A673 (cell line): Measurements from ENCODE around the gene HNRNPM. TPM values are rescaled to one million over a fixed set of nuclear protein-coding genes. Genes with fewer than 3 reads are reported as not detected.

ENCODE experiments used
- BruUV-seq: library from RNA; stranded (reverse); fragments of 400-500 nt; replicated peaks from 2 replicates; lab custom pipeline; 2021; lab: Mats Ljungman, UMichigan
- CTCF ChIA-PET: fragments of 300-600 bp; sonication (Branson Sonifier 250); formaldehyde crosslinking; loops from one replicate; lab custom pipeline; 2022; ENCODE audit warnings: antibody characterized with exemption; lab: Charles Lee
- POLR2A ChIA-PET: fragments of 300-600 bp; sonication (Branson Sonifier 250); formaldehyde crosslinking; loops from one replicate; lab custom pipeline; 2022; ENCODE audit warnings: antibody characterized with exemption; ENCODE audit not compliant: low non-redundant PET; lab: Charles Lee
- DNase-seq: peaks from one replicate; pipeline ENCODE4 v3.0.0-alpha.2; 2015; ENCODE audit warnings: low spot score
- H3K27ac ChIP-seq: fragments of 200-600 bp; sonication (generic); 2 replicates; pipeline ENCODE4 v1.5.1; 2016; ENCODE audit warnings: mixed run types, low read depth, mild to moderate bottlenecking, mixed read lengths, antibody characterized with exemption, low read length; ENCODE audit not compliant: poor library complexity, severe bottlenecking
- H3K27me3 ChIP-seq: fragments of 200-600 bp; sonication (generic); replicated peaks from 2 replicates; pipeline ENCODE4 v1.6.1; 2017; ENCODE audit warnings: mixed run types, low read depth, mild to moderate bottlenecking, mixed read lengths, antibody characterized with exemption, low read length; ENCODE audit not compliant: insufficient read depth, poor library complexity
- H3K36me3 ChIP-seq: fragments of 200-600 bp; sonication (generic); 2 replicates; pipeline ENCODE4 v1.6.1; 2016; ENCODE audit warnings: mixed run types, mild to moderate bottlenecking, mixed read lengths, antibody characterized with exemption, low read length; ENCODE audit not compliant: insufficient read depth, poor library complexity, severe bottlenecking
- H3K4me1 ChIP-seq: fragments of 200-600 bp; sonication (generic); 2 replicates; pipeline ENCODE4 v1.6.1; 2017; ENCODE audit warnings: mixed run types, mild to moderate bottlenecking, mixed read lengths, antibody characterized with exemption, low read length; ENCODE audit not compliant: insufficient read depth, poor library complexity, severe bottlenecking
- H3K4me3 ChIP-seq: fragments of 200-600 bp; sonication (generic); 2 replicates; pipeline ENCODE4 v1.5.1; 2016; ENCODE audit warnings: low read depth, mixed run types, mild to moderate bottlenecking, mixed read lengths, low read length; ENCODE audit not compliant: poor library complexity, severe bottlenecking
- H3K9me3 ChIP-seq: fragments of 200-600 bp; sonication (generic); 2 replicates; pipeline ENCODE4 v1.6.1; 2016; ENCODE audit warnings: mixed run types, low read depth, mild to moderate bottlenecking, mixed read lengths, antibody characterized with exemption, low read length; ENCODE audit not compliant: poor library complexity, severe bottlenecking
- EZH2 ChIP-seq: fragments of 200-600 bp; sonication (generic); IDR thresholded peaks from 2 replicates; pipeline ENCODE4 v1.6.1; 2017; ENCODE audit warnings: borderline replicate concordance, low read depth, mild to moderate bottlenecking, mixed read lengths, antibody characterized with exemption, low read length; ENCODE audit not compliant: poor library complexity, severe bottlenecking
- intact Hi-C: fragments of 100-400 bp; cut with micrococcal nuclease; formaldehyde crosslinking; loops from one replicate; pipeline ENCODE4 v1.10.0; 2022; ENCODE audit not compliant: unreplicated experiment
- total RNA-seq: library from RNA; stranded (reverse); gene quantifications from 2 replicates; pipeline ENCODE4 v1.2.3, GENCODE V29; 2021
- TF ChIP-seq, protein P1 (sequence below): fragments of 300-800, 200-600 bp; sonication (generic); conservative IDR thresholded peaks from 2 replicates; pipeline ENCODE4 v1.5.1; 2017; ENCODE audit warnings: low read depth, mild to moderate bottlenecking, antibody characterized with exemption, low read length, moderate library complexity, mixed read lengths

Gene HNRNPM
- total RNA-seq, 1 experiment from 2014 or later: 436 TPM

DNA sequence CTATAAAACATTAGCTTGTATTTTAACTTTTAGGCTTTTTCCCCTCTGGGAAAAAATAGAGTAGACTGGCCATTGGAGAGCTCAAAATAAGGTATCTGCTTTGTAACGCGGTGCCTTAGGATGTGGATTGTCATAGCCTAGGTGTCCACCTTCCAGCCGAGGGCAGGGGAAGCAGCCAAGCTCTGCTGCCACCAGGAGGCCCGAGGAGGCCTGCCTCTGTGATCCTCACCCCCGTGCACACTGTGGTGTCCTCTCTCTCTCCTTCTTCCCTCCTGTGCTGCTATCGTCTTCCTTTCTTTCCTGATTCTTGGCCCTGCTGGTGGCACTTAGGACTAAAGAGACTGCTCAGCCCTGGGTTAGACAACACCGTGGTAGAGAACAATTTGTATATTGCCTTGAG lies 11.3 kb downstream of the HNRNPM start:
- TF ChIP-seq EZH2: no peak
- TF ChIP-seq, protein P1, sequence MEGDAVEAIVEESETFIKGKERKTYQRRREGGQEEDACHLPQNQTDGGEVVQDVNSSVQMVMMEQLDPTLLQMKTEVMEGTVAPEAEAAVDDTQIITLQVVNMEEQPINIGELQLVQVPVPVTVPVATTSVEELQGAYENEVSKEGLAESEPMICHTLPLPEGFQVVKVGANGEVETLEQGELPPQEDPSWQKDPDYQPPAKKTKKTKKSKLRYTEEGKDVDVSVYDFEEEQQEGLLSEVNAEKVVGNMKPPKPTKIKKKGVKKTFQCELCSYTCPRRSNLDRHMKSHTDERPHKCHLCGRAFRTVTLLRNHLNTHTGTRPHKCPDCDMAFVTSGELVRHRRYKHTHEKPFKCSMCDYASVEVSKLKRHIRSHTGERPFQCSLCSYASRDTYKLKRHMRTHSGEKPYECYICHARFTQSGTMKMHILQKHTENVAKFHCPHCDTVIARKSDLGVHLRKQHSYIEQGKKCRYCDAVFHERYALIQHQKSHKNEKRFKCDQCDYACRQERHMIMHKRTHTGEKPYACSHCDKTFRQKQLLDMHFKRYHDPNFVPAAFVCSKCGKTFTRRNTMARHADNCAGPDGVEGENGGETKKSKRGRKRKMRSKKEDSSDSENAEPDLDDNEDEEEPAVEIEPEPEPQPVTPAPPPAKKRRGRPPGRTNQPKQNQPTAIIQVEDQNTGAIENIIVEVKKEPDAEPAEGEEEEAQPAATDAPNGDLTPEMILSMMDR: no peak
- peaks cover 68% of the 10 kb centered on the region for H3K36me3 ChIP-seq
- POLR2A ChIA-PET: no interaction called here
- no peaks in the 10 kb centered on the region for H3K27me3 ChIP-seq
- H3K27ac ChIP-seq: peak overlapping the region; percentile 12
- no TSS peak for BruUV-seq
- no peak overlapping the region for H3K4me3 ChIP-seq
- H3K4me1 ChIP-seq: peaks cover 37% of the 10 kb centered on the region
- no peaks in the 10 kb centered on the region for H3K9me3 ChIP-seq
- CTCF ChIA-PET: no interaction called here
- no peak for DNase-seq
- intact Hi-C loops: no loop called here

GRCh38 chr19:8457209-8457608 lies 12.4 kb downstream of the HNRNPM start:
- H3K4me3 ChIP-seq: no peak overlapping the region
- no peaks in the 10 kb centered on the region for H3K27me3 ChIP-seq
- intact Hi-C loops: no loop called here
- H3K36me3 ChIP-seq: peaks cover 69% of the 10 kb centered on the region
- no peak for TF ChIP-seq EZH2
- TF ChIP-seq, protein P1: no peak
- H3K27ac ChIP-seq: no peak overlapping the region
- H3K9me3 ChIP-seq: no peaks in the 10 kb centered on the region
- CTCF ChIA-PET: no interaction called here
- BruUV-seq: no TSS peak
- POLR2A ChIA-PET: no interaction called here
- no peak for DNase-seq
- peaks cover 29% of the 10 kb centered on the region for H3K4me1 ChIP-seq

GRCh38 chr19:8457827-8458226 lies 13.1 kb downstream of the HNRNPM start:
- Histone ChIP-seq H3K36me3 (peaks cover 68% of the 10 kb centered on the region), H3K27me3 (no peaks in the 10 kb centered on the region), H3K4me1 (peaks cover 30% of the 10 kb centered on the region), H3K4me3 (no peak overlapping the region), H3K9me3 (no peaks in the 10 kb centered on the region), H3K27ac (peak overlapping the region; percentile 10)
- ChIA-PET CTCF (no interaction called here), POLR2A (no interaction called here)
- BruUV-seq: no TSS peak
- DNase-seq: no peak
- intact Hi-C loops: no loop called here
- TF ChIP-seq EZH2: no peak
- TF ChIP-seq, protein P1: no peak
